Esophagus muscularis mucosa (tissue), 4 donors: ENCODE measurements around the gene CALML4.

ENCODE experiments used
- EP300 ChIP-seq: sonication (generic); formaldehyde crosslinking; IDR thresholded peaks from one replicate; pipeline ENCODE4 v1.6.1; 2017; ENCODE audit warnings: antibody characterized with exemption
- POLR2AphosphoS5 ChIP-seq, 2 donors: sonication (generic); formaldehyde crosslinking; IDR thresholded peaks; one replicate each; pipeline ENCODE4 v1.6.1; 2017; ENCODE audit warnings: antibody characterized with exemption in 2 of 2
- TF ChIP-seq, protein P1 (sequence below), 3 experiments: fragments of 200-600 bp in 2 of 3; fragments of 450-650 bp in 1 of 3; sonication (generic) in 2 of 3; IDR thresholded peaks; one replicate each; pipeline ENCODE4 v1.5.1; 2017 to 2019; ENCODE audit warnings: antibody characterized with exemption in 3 of 3, mild to moderate bottlenecking in 2 of 3, moderate library complexity in 1 of 3

GRCh38 chr15:68203486-68203885, 1.6 kb downstream of the CALML4 start:
- TF ChIP-seq POLR2AphosphoS5 (IDR thresholded peaks at IDR 0.05) = no peak
- TF ChIP-seq, protein P1, sequence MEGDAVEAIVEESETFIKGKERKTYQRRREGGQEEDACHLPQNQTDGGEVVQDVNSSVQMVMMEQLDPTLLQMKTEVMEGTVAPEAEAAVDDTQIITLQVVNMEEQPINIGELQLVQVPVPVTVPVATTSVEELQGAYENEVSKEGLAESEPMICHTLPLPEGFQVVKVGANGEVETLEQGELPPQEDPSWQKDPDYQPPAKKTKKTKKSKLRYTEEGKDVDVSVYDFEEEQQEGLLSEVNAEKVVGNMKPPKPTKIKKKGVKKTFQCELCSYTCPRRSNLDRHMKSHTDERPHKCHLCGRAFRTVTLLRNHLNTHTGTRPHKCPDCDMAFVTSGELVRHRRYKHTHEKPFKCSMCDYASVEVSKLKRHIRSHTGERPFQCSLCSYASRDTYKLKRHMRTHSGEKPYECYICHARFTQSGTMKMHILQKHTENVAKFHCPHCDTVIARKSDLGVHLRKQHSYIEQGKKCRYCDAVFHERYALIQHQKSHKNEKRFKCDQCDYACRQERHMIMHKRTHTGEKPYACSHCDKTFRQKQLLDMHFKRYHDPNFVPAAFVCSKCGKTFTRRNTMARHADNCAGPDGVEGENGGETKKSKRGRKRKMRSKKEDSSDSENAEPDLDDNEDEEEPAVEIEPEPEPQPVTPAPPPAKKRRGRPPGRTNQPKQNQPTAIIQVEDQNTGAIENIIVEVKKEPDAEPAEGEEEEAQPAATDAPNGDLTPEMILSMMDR (IDR thresholded peaks at IDR 0.05) = no peak
- TF ChIP-seq EP300 = no peak
